NB4 (cell line): ENCODE data around the gene HECA.

Experiments
- DNase-seq: peaks from one replicate; pipeline ENCODE4 v3.0.0; 2010; ENCODE audit warnings: low read depth
- H3K4me3 ChIP-seq: one replicate; pipeline ENCODE4 v1.5.1; 2011; ENCODE audit warnings: mild to moderate bottlenecking, low read depth, low read length, moderate library complexity
- MYC ChIP-seq: IDR thresholded peaks from 2 replicates; pipeline ENCODE4 v1.6.1; 2011; ENCODE audit warnings: low read depth, low read length
- POLR2A ChIP-seq: IDR thresholded peaks from 2 replicates; pipeline ENCODE4 v1.6.1; 2011; ENCODE audit warnings: mild to moderate bottlenecking; ENCODE audit not compliant: insufficient read length; ENCODE audit errors: extremely low read depth
- TF ChIP-seq, protein P1 (sequence below): IDR thresholded peaks from one replicate; pipeline ENCODE4 v1.5.1; 2012; ENCODE audit warnings: low read depth, low read length
- TF ChIP-seq, protein P2 (sequence below): IDR thresholded peaks from 2 replicates; pipeline ENCODE4 v1.6.1; 2011; ENCODE audit warnings: low read depth, low read length

Gene HECA

DNA sequence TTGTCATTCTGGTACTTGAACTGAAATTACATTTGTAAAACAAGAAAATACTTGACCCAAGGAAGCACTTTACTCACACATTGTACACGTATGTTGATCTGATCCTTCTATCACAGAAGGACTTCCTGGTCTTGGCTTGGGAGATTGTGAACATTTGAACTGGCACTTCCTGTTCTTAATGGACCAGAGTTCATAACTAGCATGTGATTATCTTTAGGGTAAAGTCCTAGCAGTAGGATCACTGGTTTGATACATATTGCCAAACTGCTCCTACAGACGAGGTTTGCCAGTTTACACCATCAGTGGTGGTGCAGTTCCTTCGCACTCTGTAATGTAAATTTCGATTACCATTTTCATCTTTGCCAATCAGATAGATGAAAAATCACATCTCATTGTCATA, 12.7 kb downstream of the HECA start:
- TF ChIP-seq, protein P1, sequence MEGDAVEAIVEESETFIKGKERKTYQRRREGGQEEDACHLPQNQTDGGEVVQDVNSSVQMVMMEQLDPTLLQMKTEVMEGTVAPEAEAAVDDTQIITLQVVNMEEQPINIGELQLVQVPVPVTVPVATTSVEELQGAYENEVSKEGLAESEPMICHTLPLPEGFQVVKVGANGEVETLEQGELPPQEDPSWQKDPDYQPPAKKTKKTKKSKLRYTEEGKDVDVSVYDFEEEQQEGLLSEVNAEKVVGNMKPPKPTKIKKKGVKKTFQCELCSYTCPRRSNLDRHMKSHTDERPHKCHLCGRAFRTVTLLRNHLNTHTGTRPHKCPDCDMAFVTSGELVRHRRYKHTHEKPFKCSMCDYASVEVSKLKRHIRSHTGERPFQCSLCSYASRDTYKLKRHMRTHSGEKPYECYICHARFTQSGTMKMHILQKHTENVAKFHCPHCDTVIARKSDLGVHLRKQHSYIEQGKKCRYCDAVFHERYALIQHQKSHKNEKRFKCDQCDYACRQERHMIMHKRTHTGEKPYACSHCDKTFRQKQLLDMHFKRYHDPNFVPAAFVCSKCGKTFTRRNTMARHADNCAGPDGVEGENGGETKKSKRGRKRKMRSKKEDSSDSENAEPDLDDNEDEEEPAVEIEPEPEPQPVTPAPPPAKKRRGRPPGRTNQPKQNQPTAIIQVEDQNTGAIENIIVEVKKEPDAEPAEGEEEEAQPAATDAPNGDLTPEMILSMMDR: no peak
- TF ChIP-seq MYC: no peak
- TF ChIP-seq, protein P2, sequence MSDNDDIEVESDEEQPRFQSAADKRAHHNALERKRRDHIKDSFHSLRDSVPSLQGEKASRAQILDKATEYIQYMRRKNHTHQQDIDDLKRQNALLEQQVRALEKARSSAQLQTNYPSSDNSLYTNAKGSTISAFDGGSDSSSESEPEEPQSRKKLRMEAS: no peak
- TF ChIP-seq POLR2A: no peak
- H3K4me3 ChIP-seq: no peak overlapping the region
- DNase-seq: no peak

DNA sequence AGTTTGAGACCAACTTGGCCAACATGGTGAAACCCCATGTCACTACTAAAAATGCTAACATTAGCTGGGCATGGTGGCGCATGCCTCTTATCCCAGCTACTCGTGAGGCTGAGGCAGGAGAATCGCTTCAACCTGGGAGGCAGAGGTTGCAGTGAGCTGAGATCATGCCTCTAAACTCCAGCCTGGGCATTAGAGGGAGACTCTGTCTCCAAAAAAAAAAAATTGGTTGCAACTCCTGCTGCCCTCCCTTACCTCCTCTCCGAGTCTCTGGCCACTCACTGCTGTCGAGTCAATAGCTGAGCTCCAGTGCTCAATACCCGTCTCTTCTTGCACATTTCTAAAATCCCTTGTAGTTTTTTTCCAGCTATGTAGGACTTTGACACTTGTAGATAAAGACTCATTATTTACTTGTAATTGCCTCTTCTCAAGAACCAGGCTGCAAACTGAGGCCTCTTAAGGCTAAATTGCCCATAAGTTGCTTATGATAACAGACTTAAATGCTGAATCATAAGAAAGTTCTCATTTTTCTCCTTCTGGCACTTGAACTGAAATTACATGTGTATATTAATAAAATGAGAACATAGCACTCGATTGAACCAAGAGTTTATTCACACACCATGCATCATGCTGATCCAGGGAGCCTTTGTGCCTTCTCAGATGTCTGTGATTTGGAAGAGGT, 13.8 kb downstream of the HECA start:
- TF ChIP-seq POLR2A: no peak
- TF ChIP-seq, protein P1: no peak
- TF ChIP-seq, protein P2: no peak
- no peak for TF ChIP-seq MYC
- no peak overlapping the region for H3K4me3 ChIP-seq
- DNase-seq: no peak

DNA sequence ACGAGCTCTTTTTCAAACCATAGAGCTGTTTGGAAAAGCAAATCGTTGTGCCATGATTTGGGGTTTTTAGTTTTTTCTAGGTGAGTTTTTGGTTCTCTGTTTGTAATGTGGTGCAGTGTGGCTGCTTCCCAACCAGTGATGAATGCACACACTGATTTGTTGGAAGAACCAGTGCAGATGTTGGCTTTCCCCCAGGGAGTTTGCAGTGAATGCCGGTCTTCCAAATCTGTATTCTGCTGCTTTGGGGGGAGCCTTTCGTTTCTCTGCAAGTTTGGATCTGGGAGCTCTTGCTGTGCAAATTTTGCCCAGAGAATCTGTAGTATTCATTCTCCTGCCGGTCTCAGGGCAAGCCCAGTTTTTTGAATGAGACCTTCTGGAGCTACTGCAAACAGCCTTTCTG, 14.5 kb downstream of the HECA start:
- no peak for TF ChIP-seq MYC
- TF ChIP-seq, protein P1: no peak
- TF ChIP-seq POLR2A: no peak
- TF ChIP-seq, protein P2: no peak
- no peak overlapping the region for H3K4me3 ChIP-seq
- no peak for DNase-seq

DNA sequence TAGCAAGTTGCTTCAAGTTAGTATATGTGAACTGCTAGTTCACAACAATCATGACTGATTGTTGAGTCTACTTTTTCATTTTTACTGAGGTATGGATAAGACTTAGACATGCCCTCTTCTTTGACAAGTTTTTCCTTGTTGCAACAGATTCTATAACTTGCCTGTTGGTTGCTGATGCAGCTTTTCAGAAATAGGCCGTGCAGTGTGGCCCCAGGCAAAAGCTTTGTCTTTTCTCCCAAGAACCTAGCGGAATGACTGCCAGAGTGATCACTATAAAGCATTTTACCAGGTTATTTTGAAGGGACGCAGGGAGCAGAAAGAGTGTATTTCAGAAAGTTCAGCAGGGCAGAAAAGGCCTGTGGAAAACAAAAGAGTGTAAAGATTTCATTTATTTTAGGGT, 16.0 kb downstream of the HECA start:
- no peak for DNase-seq
- no peak overlapping the region for H3K4me3 ChIP-seq
- TF ChIP-seq, protein P2: no peak
- TF ChIP-seq POLR2A (no peak), MYC (no peak)
- TF ChIP-seq, protein P1: no peak

DNA sequence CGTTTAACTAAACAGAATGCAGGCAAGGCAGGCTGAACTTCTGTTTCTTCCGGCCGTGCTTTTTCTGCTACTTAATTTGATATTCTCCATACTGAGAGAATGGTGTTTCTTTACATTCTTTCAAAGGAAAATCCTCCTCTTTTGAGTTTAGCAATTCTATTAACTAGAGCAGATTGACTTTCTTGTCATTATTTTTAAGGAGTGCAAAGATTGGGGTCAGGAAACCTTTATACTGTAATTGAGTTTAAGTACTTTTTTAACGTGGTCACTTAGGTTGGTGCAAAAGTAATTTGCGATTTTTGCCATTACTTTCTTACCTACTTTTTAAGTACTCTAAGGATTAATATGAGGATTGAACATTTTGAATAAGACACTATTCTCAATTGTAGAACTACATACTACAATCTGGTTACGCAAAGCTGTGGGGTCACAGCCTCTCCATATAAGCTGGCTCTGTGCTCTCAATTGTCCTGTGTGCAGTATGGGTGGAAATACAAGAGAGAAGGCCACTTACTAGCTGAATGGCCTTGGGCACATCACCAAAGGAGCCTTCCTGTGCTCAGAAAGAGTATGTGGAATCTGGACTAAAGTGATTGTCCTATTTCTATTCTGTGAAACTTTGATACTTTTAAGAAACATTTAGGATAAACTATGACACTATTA, 16.7 kb downstream of the HECA start:
- TF ChIP-seq POLR2A: no peak
- TF ChIP-seq, protein P1: no peak
- H3K4me3 ChIP-seq: no peak overlapping the region
- no peak for DNase-seq
